ENCODE data around the gene IL17RE.

DNA sequence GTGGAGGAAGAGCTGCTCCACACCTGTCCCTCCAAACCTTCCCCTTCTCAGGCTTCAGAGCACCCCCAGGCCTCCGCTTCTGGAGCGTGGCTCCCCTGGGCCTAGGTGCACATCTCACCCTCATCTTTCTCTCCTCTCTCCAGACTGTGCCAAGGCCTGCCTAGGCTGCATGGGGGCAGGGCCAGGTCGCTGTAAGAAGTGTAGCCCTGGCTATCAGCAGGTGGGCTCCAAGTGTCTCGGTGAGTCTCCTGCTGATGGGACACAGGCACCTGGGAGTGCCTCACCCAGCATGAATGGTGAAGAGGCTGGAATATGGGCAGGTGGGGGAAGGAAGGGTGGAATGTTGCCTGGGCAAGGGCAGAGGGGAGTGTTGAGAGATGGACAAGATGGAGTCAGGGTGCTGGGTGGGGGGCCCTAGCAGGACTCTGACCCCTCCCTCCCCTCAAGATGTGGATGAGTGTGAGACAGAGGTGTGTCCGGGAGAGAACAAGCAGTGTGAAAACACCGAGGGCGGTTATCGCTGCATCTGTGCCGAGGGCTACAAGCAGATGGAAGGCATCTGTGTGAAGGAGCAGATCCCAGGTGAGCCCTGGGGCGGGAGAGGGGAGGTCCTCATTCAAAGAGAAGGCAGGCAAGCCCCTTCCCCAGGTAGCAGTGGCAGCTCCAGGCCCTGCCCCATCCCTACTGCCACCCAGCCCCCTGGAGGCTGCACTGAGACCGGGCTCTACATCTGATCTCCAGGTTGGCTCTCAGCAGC lies 40.5 kb downstream of the IL17RE start:
- TF ChIP-seq, protein P1, sequence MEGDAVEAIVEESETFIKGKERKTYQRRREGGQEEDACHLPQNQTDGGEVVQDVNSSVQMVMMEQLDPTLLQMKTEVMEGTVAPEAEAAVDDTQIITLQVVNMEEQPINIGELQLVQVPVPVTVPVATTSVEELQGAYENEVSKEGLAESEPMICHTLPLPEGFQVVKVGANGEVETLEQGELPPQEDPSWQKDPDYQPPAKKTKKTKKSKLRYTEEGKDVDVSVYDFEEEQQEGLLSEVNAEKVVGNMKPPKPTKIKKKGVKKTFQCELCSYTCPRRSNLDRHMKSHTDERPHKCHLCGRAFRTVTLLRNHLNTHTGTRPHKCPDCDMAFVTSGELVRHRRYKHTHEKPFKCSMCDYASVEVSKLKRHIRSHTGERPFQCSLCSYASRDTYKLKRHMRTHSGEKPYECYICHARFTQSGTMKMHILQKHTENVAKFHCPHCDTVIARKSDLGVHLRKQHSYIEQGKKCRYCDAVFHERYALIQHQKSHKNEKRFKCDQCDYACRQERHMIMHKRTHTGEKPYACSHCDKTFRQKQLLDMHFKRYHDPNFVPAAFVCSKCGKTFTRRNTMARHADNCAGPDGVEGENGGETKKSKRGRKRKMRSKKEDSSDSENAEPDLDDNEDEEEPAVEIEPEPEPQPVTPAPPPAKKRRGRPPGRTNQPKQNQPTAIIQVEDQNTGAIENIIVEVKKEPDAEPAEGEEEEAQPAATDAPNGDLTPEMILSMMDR (conservative IDR thresholded peaks at IDR 0.05 in 1 of 2, IDR thresholded peaks at IDR 0.05 in 1 of 2; ENCODE audit: low read depth in 1 of 2, low read length in 2 of 2), result no peak
- TF ChIP-seq EZH2 (IDR thresholded peaks at IDR 0.05; ENCODE audit: low read length, missing control alignments), result no peak

All from fibroblast of lung (primary cell).